GM12891 (cell line): ENCODE data around the gene AMBRA1.

Experiments
- PAX5 ChIP-seq: IDR thresholded peaks from 2 replicates; pipeline ENCODE4 v1.6.1; 2011; ENCODE audit warnings: low read length, moderate library complexity, mild to moderate bottlenecking; ENCODE audit not compliant: insufficient read depth, severe bottlenecking
- POLR2A ChIP-seq: IDR thresholded peaks from 2 replicates; pipeline ENCODE4 v1.6.1; 2011; ENCODE audit warnings: low read depth, low read length, control low read depth
- POLR2AphosphoS5 ChIP-seq: IDR thresholded peaks from 2 replicates; pipeline ENCODE4 v1.6.1; 2011; ENCODE audit warnings: low read depth, low read length, control low read depth
- POU2F2 ChIP-seq: IDR thresholded peaks from 2 replicates; pipeline ENCODE4 v1.6.1; 2011; ENCODE audit warnings: low read depth, mild to moderate bottlenecking, control low read depth, low read length, moderate library complexity
- SPI1 ChIP-seq: IDR thresholded peaks from 2 replicates; pipeline ENCODE4 v1.6.1; 2011; ENCODE audit warnings: low read depth, low read length, control low read depth
- TAF1 ChIP-seq: IDR thresholded peaks from 2 replicates; pipeline ENCODE4 v1.6.1; 2011; ENCODE audit warnings: low read depth, low read length, control low read depth

DNA sequence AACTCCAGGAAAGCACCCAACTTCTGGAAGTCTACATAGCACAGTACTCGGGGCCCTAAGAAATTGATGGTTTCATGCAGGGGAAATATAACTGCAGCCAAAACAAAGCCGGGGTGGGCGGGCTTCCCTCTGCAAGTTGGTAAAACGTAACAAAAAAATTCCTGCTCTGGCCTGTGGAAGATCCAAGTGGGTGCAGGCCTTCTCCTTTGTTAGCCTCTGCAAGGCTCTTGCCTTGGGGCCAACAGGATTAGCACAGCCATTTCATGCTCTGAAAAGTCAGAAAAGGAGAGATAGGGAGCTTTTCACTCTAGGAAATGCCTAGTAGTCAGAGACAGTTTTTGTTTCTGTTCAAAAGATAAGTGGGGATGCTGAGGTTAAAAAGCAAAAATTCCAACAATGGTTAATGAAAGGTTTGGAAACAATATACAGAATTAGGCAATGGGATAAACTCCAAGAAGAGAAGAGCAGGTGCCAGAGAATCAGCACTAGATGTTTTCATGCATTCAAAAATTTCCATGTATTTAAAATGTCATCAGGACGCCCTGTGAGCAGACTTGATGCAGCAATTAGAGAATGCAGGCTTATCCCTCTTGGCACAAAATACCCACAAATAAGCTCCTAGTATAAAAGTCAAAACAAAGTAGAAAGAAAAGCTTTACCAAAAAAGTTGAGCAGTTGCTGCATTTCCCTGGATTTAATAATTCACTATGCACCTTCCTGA is 130.0 kb downstream of the AMBRA1 start:
- TF ChIP-seq POLR2AphosphoS5 (no peak), POLR2A (no peak), SPI1 (no peak), TAF1 (no peak), POU2F2 (no peak), PAX5 (no peak)
